GM23338 (cell line): Measurements from ENCODE around the gene ADRB2. TPM values are rescaled to one million over a fixed set of nuclear protein-coding genes. Genes with fewer than 3 reads are reported as not detected.

Source experiments
- ATAC-seq: fragments of 200-7000 bp; cut with Tn5 transposase; 3 replicates; pipeline ENCODE4 v1.9.1; 2020
- DNase-seq: peaks from one replicate; pipeline ENCODE4 v3.0.0-alpha.2; 2015; ENCODE audit warnings: low spot score
- H2AFZ ChIP-seq: fragments of 200-600 bp; sonication (generic); 2 replicates; pipeline ENCODE4 v1.8.0; 2016; ENCODE audit warnings: antibody characterized with exemption, mild to moderate bottlenecking, moderate library complexity
- H3F3A ChIP-seq: fragments of 200-600 bp; sonication (generic); replicated peaks from 2 replicates; pipeline ENCODE4 v1.8.0; 2017; ENCODE audit warnings: antibody characterized with exemption, mixed run types, low read depth
- H3K27ac ChIP-seq: fragments of 200-600 bp; sonication (generic); 2 replicates; pipeline ENCODE4 v1.6.1; 2016; ENCODE audit warnings: low read depth
- H3K27me3 ChIP-seq: fragments of 200-600 bp; sonication (generic); 2 replicates; pipeline ENCODE4 v1.8.0; 2016; ENCODE audit warnings: mild to moderate bottlenecking, mixed run types, moderate library complexity; ENCODE audit not compliant: insufficient read depth
- H3K36me3 ChIP-seq: fragments of 200-600 bp; sonication (generic); 2 replicates; pipeline ENCODE4 v1.8.0; 2016; ENCODE audit warnings: mild to moderate bottlenecking; ENCODE audit not compliant: insufficient read depth
- H3K4me1 ChIP-seq: fragments of 200-600 bp; sonication (generic); 2 replicates; pipeline ENCODE4 v1.8.0; 2016; ENCODE audit warnings: mild to moderate bottlenecking, moderate library complexity; ENCODE audit not compliant: insufficient read depth
- H3K4me2 ChIP-seq: fragments of 200-600 bp; sonication (generic); 2 replicates; pipeline ENCODE4 v1.7.1; 2017; ENCODE audit warnings: mixed run types
- H3K4me3 ChIP-seq: fragments of 200-600 bp; sonication (generic); 2 replicates; pipeline ENCODE4 v1.6.1; 2016; ENCODE audit warnings: mixed run types
- H3K79me2 ChIP-seq: fragments of 200-600 bp; sonication (generic); replicated peaks from 2 replicates; pipeline ENCODE4 v1.8.0; 2017; ENCODE audit warnings: mild to moderate bottlenecking; ENCODE audit not compliant: insufficient read depth
- H3K9me2 ChIP-seq: fragments of 200-600 bp; sonication (generic); 2 replicates; pipeline ENCODE4 v1.8.0; 2017; ENCODE audit not compliant: insufficient read depth
- H4K20me1 ChIP-seq: fragments of 200-600 bp; sonication (generic); replicated peaks from 2 replicates; pipeline ENCODE4 v1.8.0; 2017; ENCODE audit warnings: mild to moderate bottlenecking; ENCODE audit not compliant: insufficient read depth
- H3K27ac Mint-ChIP-seq: 2 replicates; pipeline ENCODE4 v1.8.0; 2020; ENCODE audit warnings: inconsistent platforms, mild to moderate bottlenecking, moderate library complexity, mixed read lengths
- H3K27me3 Mint-ChIP-seq: 3 replicates; pipeline ENCODE4 v1.8.0; 2022; ENCODE audit warnings: low read depth, mild to moderate bottlenecking, moderate library complexity, mixed read lengths, inconsistent platforms; ENCODE audit not compliant: insufficient read depth, poor library complexity
- H3K36me3 Mint-ChIP-seq: 3 replicates; pipeline ENCODE4 v1.8.0; 2021; ENCODE audit warnings: low read depth, mild to moderate bottlenecking, inconsistent platforms, moderate library complexity, mixed read lengths
- H3K4me1 Mint-ChIP-seq: 3 replicates; pipeline ENCODE4 v1.8.0; 2020; ENCODE audit warnings: mild to moderate bottlenecking, inconsistent platforms, mixed read lengths
- H3K4me3 Mint-ChIP-seq: 3 replicates; pipeline ENCODE4 v1.8.0; 2021; ENCODE audit warnings: moderate library complexity, mild to moderate bottlenecking, inconsistent platforms, mixed read lengths
- H3K9me3 Mint-ChIP-seq: 3 replicates; pipeline ENCODE4 v1.8.0; 2020; ENCODE audit warnings: moderate library complexity, mild to moderate bottlenecking, inconsistent platforms, mixed read lengths
- CTCF ChIP-seq, 2 experiments: fragments of 200-600 bp in 1 of 2; sonication (generic) in 1 of 2; conservative IDR thresholded peaks; 2 replicates each; pipeline versions ENCODE4 v1.5.1 to v1.6.1; 2016 to 2017; ENCODE audit warnings: antibody characterized with exemption in 2 of 2, low read depth in 2 of 2, mild to moderate bottlenecking in 2 of 2, moderate library complexity in 1 of 2
- ETS1 ChIP-seq: IDR thresholded peaks from 2 replicates; pipeline ENCODE4 v1.6.1; 2016; ENCODE audit warnings: antibody characterized with exemption
- EZH2 ChIP-seq: fragments of 200-600 bp; sonication (generic); IDR thresholded peaks from one replicate; pipeline ENCODE4 v1.8.0; 2017; ENCODE audit warnings: antibody characterized with exemption, mild to moderate bottlenecking, low read depth; ENCODE audit not compliant: unreplicated experiment
- JUNB ChIP-seq: IDR thresholded peaks from one replicate; pipeline ENCODE4 v1.6.1; 2016; ENCODE audit warnings: antibody characterized with exemption; ENCODE audit not compliant: unreplicated experiment
- POLR2AphosphoS5 ChIP-seq: IDR thresholded peaks from 2 replicates; pipeline ENCODE4 v1.6.1; 2016; ENCODE audit warnings: antibody characterized with exemption, low read depth
- REST ChIP-seq: IDR thresholded peaks from one replicate; pipeline ENCODE4 v1.6.1; 2018; ENCODE audit warnings: antibody characterized with exemption; ENCODE audit not compliant: unreplicated experiment
- STAT1 ChIP-seq: IDR thresholded peaks from one replicate; pipeline ENCODE4 v1.6.1; 2016; ENCODE audit warnings: antibody characterized with exemption; ENCODE audit not compliant: unreplicated experiment
- ZNF462 ChIP-seq: fragments of 250-450 bp; sonication (Bioruptor Pico); IDR thresholded peaks from 2 replicates; pipeline ENCODE4 v1.5.0; 2020; ENCODE audit warnings: mild to moderate bottlenecking, moderate library complexity
- polyA plus RNA-seq: library from polyadenylated mRNA; unstranded; fragments of >200 nt; fragmentation: Nextera tagmentation; extraction: Ambion mirVana; gene quantifications from 2 replicates; pipeline ENCODE4 v1.2.1, GENCODE V29; 2016
- total RNA-seq: library from RNA; depleted of rRNA; stranded (reverse); fragments of >200 nt; shearing (Covaris generic); gene quantifications from 2 replicates; pipeline ENCODE4 v1.2.3, GENCODE V29; 2014

ADRB2 gene
- total and polyA plus RNA-seq, 2 experiments from 2014 or later: 0.44 to 1.3 TPM

GRCh38 chr5:148857474-148857873 is 31.1 kb downstream of the ADRB2 start (continued):
- TF ChIP-seq CTCF (conservative IDR thresholded peaks at IDR 0.05; ENCODE audit: low read depth in 2 of 2): no peak
- TF ChIP-seq STAT1: no peak
- TF ChIP-seq ETS1: no peak
- TF ChIP-seq EZH2: no peak
- no peak for TF ChIP-seq POLR2AphosphoS5
- no peak for TF ChIP-seq REST
- TF ChIP-seq JUNB: no peak

GRCh38 chr5:148858106-148858505 is 31.7 kb downstream of the ADRB2 start:
- Mint-ChIP-seq H3K9me3 (no peaks in the 10 kb centered on the region), H3K4me1 (peaks cover 7% of the 10 kb centered on the region; the same call in 1 of the 3 replicates), H3K27ac (no peak overlapping the region), H3K36me3 (no peaks in the 10 kb centered on the region), H3K27me3 (peaks cover 7% of the 10 kb centered on the region), H3K4me3 (no peak overlapping the region)
- ATAC-seq (no peak), DNase-seq (no peak)
- Histone ChIP-seq H3K9me2 (no peaks in the 10 kb centered on the region), H3K79me2 (no peaks in the 10 kb centered on the region), H3K36me3 (no peaks in the 10 kb centered on the region), H3F3A (no peaks in the 10 kb centered on the region), H3K4me2 (no peak overlapping the region), H4K20me1 (no peaks in the 10 kb centered on the region), H3K4me1 (no peaks in the 10 kb centered on the region), H3K27ac (no peak overlapping the region), H3K27me3 (no peaks in the 10 kb centered on the region), H3K4me3 (no peak overlapping the region), H2AFZ (0 out of 2 replicates have a peak overlapping the region, but pooled peaks have one; percentile 32)
- no peak for TF ChIP-seq POLR2AphosphoS5

GRCh38 chr5:148858547-148858946 is 32.1 kb downstream of the ADRB2 start:
- no peaks in the 10 kb centered on the region for H3K36me3 Mint-ChIP-seq
- H3K9me3 Mint-ChIP-seq: no peaks in the 10 kb centered on the region
- H3K9me2 ChIP-seq: no peaks in the 10 kb centered on the region
- no peaks in the 10 kb centered on the region for H3K79me2 ChIP-seq
- H2AFZ ChIP-seq: peak overlapping the region; percentile 32; the same call in 1 of the 2 replicates
- peaks cover 7% of the 10 kb centered on the region for H3K27me3 Mint-ChIP-seq
- no peak for DNase-seq
- no peak overlapping the region for H3K27ac ChIP-seq
- H3F3A ChIP-seq: no peaks in the 10 kb centered on the region
- H3K4me1 Mint-ChIP-seq: peaks cover 7% of the 10 kb centered on the region; the same call in 1 of the 3 replicates
- no peaks in the 10 kb centered on the region for H3K4me1 ChIP-seq
- H4K20me1 ChIP-seq: no peaks in the 10 kb centered on the region
- H3K4me3 Mint-ChIP-seq: no peak overlapping the region
- no peak overlapping the region for H3K27ac Mint-ChIP-seq
- ATAC-seq: no peak
- no peak overlapping the region for H3K4me2 ChIP-seq
- no peak overlapping the region for H3K4me3 ChIP-seq
- H3K27me3 ChIP-seq: no peaks in the 10 kb centered on the region
- H3K36me3 ChIP-seq: no peaks in the 10 kb centered on the region
- TF ChIP-seq ZNF462 (CRISPR knock-in tag) (no peak), POLR2AphosphoS5 (no peak)
